Muscle layer of colon (tissue), 2 donors: Measurements from ENCODE around the gene ING5.

ENCODE experiments used
- H3K27ac ChIP-seq: one replicate; pipeline ENCODE4 v1.7.0; 2013; ENCODE audit warnings: low read depth, mild to moderate bottlenecking, low read length, moderate library complexity
- H3K27me3 ChIP-seq, 2 donors: one replicate each; pipeline ENCODE4 v1.7.0; 2013; ENCODE audit warnings: low read length in 2 of 2, mild to moderate bottlenecking in 2 of 2; ENCODE audit not compliant: insufficient read depth in 2 of 2, control insufficient read depth in 1 of 2
- H3K36me3 ChIP-seq: one replicate; pipeline ENCODE4 v1.7.0; 2013; ENCODE audit warnings: mild to moderate bottlenecking, low read length; ENCODE audit not compliant: insufficient read depth
- H3K4me1 ChIP-seq: one replicate; pipeline ENCODE4 v1.7.0; 2013; ENCODE audit warnings: mild to moderate bottlenecking, low read length; ENCODE audit not compliant: insufficient read depth
- H3K4me3 ChIP-seq, 2 donors: one replicate each; pipeline ENCODE4 v1.7.0; 2013; ENCODE audit warnings: low read length in 2 of 2, low read depth in 1 of 2, mild to moderate bottlenecking in 1 of 2, moderate library complexity in 1 of 2
- H3K9ac ChIP-seq: one replicate; pipeline ENCODE4 v1.7.0; 2013; ENCODE audit warnings: low read length
- H3K9me3 ChIP-seq: one replicate; pipeline ENCODE4 v1.7.0; 2013; ENCODE audit warnings: mild to moderate bottlenecking, low read length
- donor health status: abdominal sarcoma.
- donor health status: Adenocarcinoma of cecum.

Gene ING5

GRCh38 chr2:241768251-241768711, 66.4 kb downstream of the ING5 start:
- peaks cover 0 to 18% of the 10 kb centered on the region in 2 donors for H3K27me3 ChIP-seq
- H3K36me3 ChIP-seq: peaks cover 3% of the 10 kb centered on the region
- no peaks in the 10 kb centered on the region for H3K4me1 ChIP-seq
- H3K4me3 ChIP-seq: no peak overlapping the region
- no peak overlapping the region for H3K27ac ChIP-seq
- H3K9ac ChIP-seq: no peak overlapping the region
- H3K9me3 ChIP-seq: no peaks in the 10 kb centered on the region

DNA sequence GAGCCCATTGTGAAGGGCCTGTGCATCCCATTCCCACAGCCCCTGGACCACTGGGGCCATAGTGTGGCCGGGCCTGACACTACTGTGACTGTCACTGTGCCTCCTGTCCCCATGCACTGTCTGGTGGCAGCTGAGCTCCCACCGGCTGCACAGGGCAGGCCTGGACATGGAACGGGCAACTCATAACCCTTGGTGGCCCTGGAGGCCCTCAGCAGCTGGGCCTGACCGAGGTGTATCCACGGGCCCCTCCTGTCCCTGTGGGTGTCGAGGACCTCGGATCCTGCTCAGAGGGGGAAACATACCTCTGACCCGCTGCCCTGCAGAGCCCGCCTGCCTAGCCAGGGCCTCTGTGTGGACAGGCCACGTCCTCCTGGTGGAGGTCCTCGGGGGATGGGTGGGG, 67.0 kb downstream of the ING5 start:
- peaks cover 0 to 24% of the 10 kb centered on the region in 2 donors for H3K27me3 ChIP-seq
- H3K27ac ChIP-seq: no peak overlapping the region
- H3K9ac ChIP-seq: no peak overlapping the region
- no peaks in the 10 kb centered on the region for H3K4me1 ChIP-seq
- no peak overlapping the region for H3K4me3 ChIP-seq
- H3K9me3 ChIP-seq: no peaks in the 10 kb centered on the region
- no peaks in the 10 kb centered on the region for H3K36me3 ChIP-seq

GRCh38 chr2:241769819-241770184, 68.0 kb downstream of the ING5 start:
- no peaks in the 10 kb centered on the region for H3K9me3 ChIP-seq
- H3K4me3 ChIP-seq: no peak overlapping the region
- peaks cover 0 to 31% of the 10 kb centered on the region in 2 donors for H3K27me3 ChIP-seq
- no peaks in the 10 kb centered on the region for H3K4me1 ChIP-seq
- no peak overlapping the region for H3K27ac ChIP-seq
- no peaks in the 10 kb centered on the region for H3K36me3 ChIP-seq
- no peak overlapping the region for H3K9ac ChIP-seq

DNA sequence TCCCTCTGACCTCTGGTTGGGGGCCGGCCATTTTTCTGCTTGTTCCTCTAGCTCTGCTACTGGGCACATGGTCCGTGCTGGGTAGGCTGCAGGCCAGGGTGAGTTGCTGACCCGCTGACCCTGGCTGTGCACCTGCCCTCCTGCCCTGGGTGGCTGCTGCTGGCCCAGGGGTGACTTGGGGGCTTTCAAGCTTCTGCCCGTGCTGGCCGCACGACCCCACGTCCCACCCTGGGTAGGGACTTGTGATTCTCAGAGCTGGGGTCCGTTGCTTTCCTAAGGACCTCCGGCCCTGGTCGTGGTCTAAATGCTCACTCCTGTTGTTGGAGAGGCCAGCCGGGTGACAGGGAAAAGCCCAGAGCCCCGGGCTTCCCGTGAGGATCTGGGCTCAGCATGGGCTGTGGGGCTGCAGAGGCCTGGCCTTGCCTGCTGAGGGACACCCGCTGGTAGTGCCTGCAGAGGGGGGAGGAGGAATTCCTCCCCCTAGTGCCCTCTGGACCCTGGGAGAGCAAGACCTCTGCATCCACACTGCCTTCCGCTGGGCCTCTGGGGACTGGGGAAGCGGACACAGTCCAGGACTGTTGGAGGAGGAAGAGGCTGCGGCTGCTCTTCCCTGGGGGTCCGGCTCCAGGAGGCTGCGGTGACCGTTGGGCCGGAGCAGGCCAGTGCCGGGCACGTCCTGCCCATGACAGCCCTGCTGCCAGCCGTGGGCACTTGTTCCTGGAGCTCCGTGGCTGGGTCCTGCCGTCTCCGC, 68.5 kb downstream of the ING5 start:
- no peaks in the 10 kb centered on the region for H3K4me1 ChIP-seq
- H3K36me3 ChIP-seq: no peaks in the 10 kb centered on the region
- H3K9me3 ChIP-seq: no peaks in the 10 kb centered on the region
- peaks cover 0 to 36% of the 10 kb centered on the region in 2 donors for H3K27me3 ChIP-seq
- H3K27ac ChIP-seq: no peak overlapping the region
- H3K9ac ChIP-seq: no peak overlapping the region
- H3K4me3 ChIP-seq: no peak overlapping the region

DNA sequence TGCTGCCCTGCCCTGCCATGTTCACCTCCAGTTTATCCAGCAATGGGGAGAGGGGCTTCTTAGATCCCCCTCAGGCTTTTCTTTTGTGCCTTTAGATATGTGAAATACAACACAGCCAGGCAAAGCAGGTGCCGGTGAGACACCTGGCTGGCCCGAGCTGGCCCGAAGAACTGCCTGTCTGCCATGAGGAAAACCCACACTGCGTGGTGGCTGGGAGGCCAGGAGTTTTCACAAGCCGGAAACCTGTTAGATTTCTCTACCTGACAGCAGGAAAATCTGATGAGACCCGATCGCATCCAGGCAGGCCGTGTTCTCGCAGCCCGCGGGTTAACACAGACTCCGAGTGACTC, 69.1 kb downstream of the ING5 start:
- H3K9ac ChIP-seq: no peak overlapping the region
- H3K4me1 ChIP-seq: no peaks in the 10 kb centered on the region
- H3K9me3 ChIP-seq: no peaks in the 10 kb centered on the region
- no peak overlapping the region for H3K27ac ChIP-seq
- no peak overlapping the region for H3K4me3 ChIP-seq
- H3K36me3 ChIP-seq: no peaks in the 10 kb centered on the region
- peaks cover 0 to 42% of the 10 kb centered on the region in 2 donors for H3K27me3 ChIP-seq

GRCh38 chr2:241771286-241772062, 69.6 kb downstream of the ING5 start:
- Histone ChIP-seq H3K9me3 (no peaks in the 10 kb centered on the region), H3K9ac (no peak overlapping the region), H3K27ac (no peak overlapping the region), H3K27me3 (peaks cover 0 to 46% of the 10 kb centered on the region in 2 donors), H3K4me3 (no peak overlapping the region), H3K36me3 (no peaks in the 10 kb centered on the region), H3K4me1 (no peaks in the 10 kb centered on the region)

- Histone ChIP-seq H3K27ac (no peak overlapping the region), H3K4me3 (no peak overlapping the region), H3K9ac (no peak overlapping the region), H3K36me3 (no peaks in the 10 kb centered on the region), H3K27me3 (peaks cover 0 to 52% of the 10 kb centered on the region in 2 donors), H3K4me1 (no peaks in the 10 kb centered on the region), H3K9me3 (no peaks in the 10 kb centered on the region)
Observed at GRCh38 chr2:241772063-241772499, 70.2 kb downstream of the ING5 start.

GRCh38 chr2:241773511-241774418, 71.9 kb downstream of the ING5 start:
- Histone ChIP-seq H3K4me1 (no peaks in the 10 kb centered on the region), H3K9ac (no peak overlapping the region), H3K9me3 (no peaks in the 10 kb centered on the region), H3K4me3 (no peak overlapping the region), H3K36me3 (no peaks in the 10 kb centered on the region), H3K27ac (no peak overlapping the region), H3K27me3 (peaks cover 0 to 55% of the 10 kb centered on the region in 2 donors)

- Histone ChIP-seq H3K27me3 (peaks cover 0 to 55% of the 10 kb centered on the region in 2 donors), H3K9ac (no peak overlapping the region), H3K36me3 (no peaks in the 10 kb centered on the region)
Observed at GRCh38 chr2:241774419-241775222, 72.8 kb downstream of the ING5 start.

GRCh38 chr2:241775223-241776177, 73.7 kb downstream of the ING5 start:
- Histone ChIP-seq H3K4me1 (no peaks in the 10 kb centered on the region), H3K9me3 (no peaks in the 10 kb centered on the region), H3K9ac (no peak overlapping the region), H3K27me3 (peaks cover 0 to 55% of the 10 kb centered on the region in 2 donors), H3K27ac (no peak overlapping the region), H3K36me3 (no peaks in the 10 kb centered on the region), H3K4me3 (no peak overlapping the region)

More at GRCh38 chr2:241774419-241775222, 72.8 kb downstream of the ING5 start:
- H3K4me1 ChIP-seq: no peaks in the 10 kb centered on the region
- no peaks in the 10 kb centered on the region for H3K9me3 ChIP-seq
- no peak overlapping the region for H3K4me3 ChIP-seq
- H3K27ac ChIP-seq: no peak overlapping the region
